ENCODE data around the gene DNAH3. TPM values are rescaled to one million over a fixed set of nuclear protein-coding genes. Genes with fewer than 3 reads are reported as not detected.
"Not testable (repeated sequence)": the region's sequence is repeated elsewhere in the genome, so short reads cannot be mapped to it uniquely, and the experiment has no call there.

Gene DNAH3
- 0.13 TPM for total RNA-seq
- under 1 TPM in 7 of 8 donors, not detected in 1; 0.11 to 0.52 (median 0.22) TPM for polyA plus RNA-seq (ENCODE audit: insufficient read depth in 1 of 8, insufficient read length in 8 of 8, low replicate concordance in 1 of 8)
- long read RNA-seq, donor 1, partial matches to known transcripts: 10 of 10 reads
- long read RNA-seq, donor 1, other reads (novel, unspliced or antisense): 0 of 10 reads
- long read RNA-seq, donor 2: 0 reads
- long read RNA-seq, donor 3: 0 reads
- long read RNA-seq, donor 4: 0 reads
- long read RNA-seq, donor 5: 0 reads
- long read RNA-seq, donor 6: 0 reads
- long read RNA-seq, donor 7, partial matches to known transcripts: 0 of 8 reads
- long read RNA-seq, donor 7, other reads (novel, unspliced or antisense): 8 of 8 reads
- long read RNA-seq, donor 8: 0 reads
- long read RNA-seq, donor 9: 0 reads
- long read RNA-seq, donor 10, partial matches to known transcripts: 27 of 61 reads
- long read RNA-seq, donor 10, other reads (novel, unspliced or antisense): 34 of 61 reads
- long read RNA-seq, donor 11: 0 reads

- H3K4me3 ChIP-seq (ENCODE audit: low read length): no peak within 1 kb of the TSS
- H3K4me1 ChIP-seq (ENCODE audit: control insufficient read depth, insufficient read depth, low read length): no peaks in the 10 kb centered on the region
- peak; percentile 15 for DNase-seq
- H3K36me3 ChIP-seq (ENCODE audit: control insufficient read depth, insufficient read depth, low read length): no peaks in the 10 kb centered on the region
- H3K27ac ChIP-seq (ENCODE audit: low read length): no peak within 1 kb of the TSS
- 49% methylated on average over 5 of the region's 8 CpGs for WGBS (ENCODE audit: insufficient coverage)
- no peaks in the 10 kb centered on the region for H3K9me3 ChIP-seq (replicated peaks; ENCODE audit: control insufficient read depth, low read depth, low read length)
- peaks cover 2% of the 10 kb centered on the region for H3K27me3 ChIP-seq (ENCODE audit: control insufficient read depth, insufficient read depth, low read length)
Observed at GRCh38 chr16:21150375-21151001, at the start of gene DNAH3. Gene DNAH3 (minus strand): TSS chr16:21150846. CDS start chr16:21150319, 527 bp downstream.

GRCh38 chr16:21199607-21200218, 49.1 kb upstream of the DNAH3 start:
- Histone ChIP-seq H3K36me3 (ENCODE audit: control insufficient read depth, insufficient read depth, low read length) (no peaks in the 10 kb centered on the region), H3K27ac (ENCODE audit: low read length) (no peak overlapping the region), H3K4me1 (ENCODE audit: control insufficient read depth, insufficient read depth, low read length) (peaks cover 3% of the 10 kb centered on the region), H3K4me3 (ENCODE audit: low read length) (no peak overlapping the region), H3K9me3 (replicated peaks; ENCODE audit: control insufficient read depth, low read depth, low read length) (no peaks in the 10 kb centered on the region), H3K27me3 (ENCODE audit: control insufficient read depth, insufficient read depth, low read length) (peaks cover 3% of the 10 kb centered on the region)
- no peak for DNase-seq
- 67% methylated on average over 2 of the region's 5 CpGs for WGBS (ENCODE audit: insufficient coverage)

GRCh38 chr16:21197621-21198020, 47.0 kb upstream of the DNAH3 start:
- Histone ChIP-seq H3K27me3 (ENCODE audit: control insufficient read depth, insufficient read depth, low read length) (peaks cover 3% of the 10 kb centered on the region), H3K9me3 (replicated peaks; ENCODE audit: control insufficient read depth, low read depth, low read length) (no peaks in the 10 kb centered on the region), H3K4me1 (ENCODE audit: control insufficient read depth, insufficient read depth, low read length) (peaks cover 3% of the 10 kb centered on the region), H3K36me3 (ENCODE audit: control insufficient read depth, insufficient read depth, low read length) (no peaks in the 10 kb centered on the region), H3K27ac (ENCODE audit: low read length) (no peak overlapping the region), H3K4me3 (ENCODE audit: low read length) (no peak overlapping the region)
- DNase-seq: no peak
- WGBS (ENCODE audit: insufficient coverage): 40% methylated on average over 1 of the region's 3 CpGs

- no peak overlapping the region for H3K4me3 ChIP-seq (ENCODE audit: low read length)
- no peaks in the 10 kb centered on the region for H3K9me3 ChIP-seq (replicated peaks; ENCODE audit: control insufficient read depth, low read depth, low read length)
- DNase-seq: no peak
- no CpG with 5 or more reads among the region's 1 CpG for WGBS (ENCODE audit: insufficient coverage)
- H3K27ac ChIP-seq (ENCODE audit: low read length): no peak overlapping the region
- H3K27me3 ChIP-seq (ENCODE audit: control insufficient read depth, insufficient read depth, low read length): peaks cover 3% of the 10 kb centered on the region
- H3K36me3 ChIP-seq (ENCODE audit: control insufficient read depth, insufficient read depth, low read length): no peaks in the 10 kb centered on the region
- H3K4me1 ChIP-seq (ENCODE audit: control insufficient read depth, insufficient read depth, low read length): peaks cover 3% of the 10 kb centered on the region
Observed at GRCh38 chr16:21197112-21197511, 46.5 kb upstream of the DNAH3 start.

- not testable (repeated sequence) for H3K27ac ChIP-seq (ENCODE audit: low read length); H3K4me3 ChIP-seq (ENCODE audit: low read length); H3K27me3 ChIP-seq (ENCODE audit: control insufficient read depth, insufficient read depth, low read length); DNase-seq; H3K9me3 ChIP-seq (replicated peaks; ENCODE audit: control insufficient read depth, low read depth, low read length); H3K4me1 ChIP-seq (ENCODE audit: control insufficient read depth, insufficient read depth, low read length); H3K36me3 ChIP-seq (ENCODE audit: control insufficient read depth, insufficient read depth, low read length)
- WGBS (ENCODE audit: insufficient coverage): 93% methylated on average over 3 of the region's 8 CpGs
Observed at GRCh38 chr16:21195330-21195729, 44.7 kb upstream of the DNAH3 start.

GRCh38 chr16:21194771-21195301, 44.2 kb upstream of the DNAH3 start:
- H3K36me3 ChIP-seq (ENCODE audit: control insufficient read depth, insufficient read depth, low read length): no peaks in the 10 kb centered on the region
- peaks cover 4% of the 10 kb centered on the region for H3K9me3 ChIP-seq (replicated peaks; ENCODE audit: control insufficient read depth, low read depth, low read length)
- peaks cover 3% of the 10 kb centered on the region for H3K4me1 ChIP-seq (ENCODE audit: control insufficient read depth, insufficient read depth, low read length)
- WGBS (ENCODE audit: insufficient coverage): 14% methylated on average over 3 of the region's 6 CpGs
- peaks cover 3% of the 10 kb centered on the region for H3K27me3 ChIP-seq (ENCODE audit: control insufficient read depth, insufficient read depth, low read length)
- peak; percentile 51 for DNase-seq
- H3K27ac ChIP-seq (ENCODE audit: low read length): no peak overlapping the region
- H3K4me3 ChIP-seq (ENCODE audit: low read length): no peak overlapping the region

GRCh38 chr16:21192991-21193390, 42.3 kb upstream of the DNAH3 start:
- H3K9me3 ChIP-seq (replicated peaks; ENCODE audit: control insufficient read depth, low read depth, low read length): peaks cover 4% of the 10 kb centered on the region
- H3K27me3 ChIP-seq (ENCODE audit: control insufficient read depth, insufficient read depth, low read length): peaks cover 7% of the 10 kb centered on the region
- WGBS (ENCODE audit: insufficient coverage): no CpG with 5 or more reads among the region's 1 CpG
- no peak overlapping the region for H3K27ac ChIP-seq (ENCODE audit: low read length)
- no peak overlapping the region for H3K4me3 ChIP-seq (ENCODE audit: low read length)
- peaks cover 3% of the 10 kb centered on the region for H3K4me1 ChIP-seq (ENCODE audit: control insufficient read depth, insufficient read depth, low read length)
- H3K36me3 ChIP-seq (ENCODE audit: control insufficient read depth, insufficient read depth, low read length): no peaks in the 10 kb centered on the region
- DNase-seq: no peak

- no peak overlapping the region for H3K27ac ChIP-seq (ENCODE audit: low read length)
- H3K4me1 ChIP-seq (ENCODE audit: control insufficient read depth, insufficient read depth, low read length): peaks cover 3% of the 10 kb centered on the region
- DNase-seq: no peak
- H3K27me3 ChIP-seq (ENCODE audit: control insufficient read depth, insufficient read depth, low read length): peaks cover 4% of the 10 kb centered on the region
- peaks cover 4% of the 10 kb centered on the region for H3K9me3 ChIP-seq (replicated peaks; ENCODE audit: control insufficient read depth, low read depth, low read length)
- no peaks in the 10 kb centered on the region for H3K36me3 ChIP-seq (ENCODE audit: control insufficient read depth, insufficient read depth, low read length)
- H3K4me3 ChIP-seq (ENCODE audit: low read length): no peak overlapping the region
Observed at GRCh38 chr16:21190599-21190998, 40.0 kb upstream of the DNAH3 start.

GRCh38 chr16:21190013-21190412, 39.4 kb upstream of the DNAH3 start:
- Histone ChIP-seq H3K36me3 (ENCODE audit: control insufficient read depth, insufficient read depth, low read length) (no peaks in the 10 kb centered on the region), H3K27ac (ENCODE audit: low read length) (no peak overlapping the region), H3K9me3 (replicated peaks; ENCODE audit: control insufficient read depth, low read depth, low read length) (peaks cover 4% of the 10 kb centered on the region), H3K27me3 (ENCODE audit: control insufficient read depth, insufficient read depth, low read length) (peaks cover 4% of the 10 kb centered on the region), H3K4me3 (ENCODE audit: low read length) (no peak overlapping the region), H3K4me1 (ENCODE audit: control insufficient read depth, insufficient read depth, low read length) (peaks cover 3% of the 10 kb centered on the region)
- WGBS (ENCODE audit: insufficient coverage): no CpG with 5 or more reads among the region's 4 CpGs
- DNase-seq: no peak

- no peak overlapping the region for H3K4me3 ChIP-seq (ENCODE audit: low read length)
- 83% methylated on average over 2 of the region's 5 CpGs for WGBS (ENCODE audit: insufficient coverage)
Observed at GRCh38 chr16:21189311-21189710, 38.7 kb upstream of the DNAH3 start.

More at GRCh38 chr16:21189311-21189710, 38.7 kb upstream of the DNAH3 start:
- Histone ChIP-seq H3K36me3 (ENCODE audit: control insufficient read depth, insufficient read depth, low read length) (no peaks in the 10 kb centered on the region), H3K27ac (ENCODE audit: low read length) (no peak overlapping the region), H3K4me1 (ENCODE audit: control insufficient read depth, insufficient read depth, low read length) (no peaks in the 10 kb centered on the region), H3K9me3 (replicated peaks; ENCODE audit: control insufficient read depth, low read depth, low read length) (peaks cover 4% of the 10 kb centered on the region), H3K27me3 (ENCODE audit: control insufficient read depth, insufficient read depth, low read length) (peaks cover 4% of the 10 kb centered on the region)
- no peak for DNase-seq
